ENCODE measurements around the gene MAP4K1.
A peak's percentile ranks its signal among the peaks of the same experiment; 100 is the strongest.
"Not testable (repeated sequence)": the region's sequence is repeated elsewhere in the genome, so short reads cannot be mapped to it uniquely, and the experiment has no call there.

MAP4K1 gene

DNA sequence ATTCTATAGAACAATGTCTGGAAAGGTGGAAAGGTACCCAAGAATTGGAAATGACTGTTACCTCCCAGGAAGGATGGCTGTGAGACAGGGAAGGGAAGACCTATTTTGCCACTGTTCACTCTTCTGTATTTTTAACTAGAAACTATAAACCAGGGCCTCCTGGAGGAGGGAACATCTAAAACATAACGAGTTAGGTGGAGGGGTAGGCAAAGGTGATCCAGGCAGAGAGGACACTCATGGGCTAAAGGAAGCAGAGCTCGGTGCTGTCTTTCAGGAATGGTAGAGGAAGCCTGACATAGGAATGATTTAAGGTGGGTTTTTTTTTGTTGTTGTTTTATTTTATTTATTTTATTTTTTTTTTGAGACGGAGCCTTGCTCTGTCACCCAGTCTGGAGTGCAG lies 7.1 kb upstream of the MAP4K1 start:
- DNase-seq (ENCODE audit: low read depth in 3 of 3), result no peak

DNA sequence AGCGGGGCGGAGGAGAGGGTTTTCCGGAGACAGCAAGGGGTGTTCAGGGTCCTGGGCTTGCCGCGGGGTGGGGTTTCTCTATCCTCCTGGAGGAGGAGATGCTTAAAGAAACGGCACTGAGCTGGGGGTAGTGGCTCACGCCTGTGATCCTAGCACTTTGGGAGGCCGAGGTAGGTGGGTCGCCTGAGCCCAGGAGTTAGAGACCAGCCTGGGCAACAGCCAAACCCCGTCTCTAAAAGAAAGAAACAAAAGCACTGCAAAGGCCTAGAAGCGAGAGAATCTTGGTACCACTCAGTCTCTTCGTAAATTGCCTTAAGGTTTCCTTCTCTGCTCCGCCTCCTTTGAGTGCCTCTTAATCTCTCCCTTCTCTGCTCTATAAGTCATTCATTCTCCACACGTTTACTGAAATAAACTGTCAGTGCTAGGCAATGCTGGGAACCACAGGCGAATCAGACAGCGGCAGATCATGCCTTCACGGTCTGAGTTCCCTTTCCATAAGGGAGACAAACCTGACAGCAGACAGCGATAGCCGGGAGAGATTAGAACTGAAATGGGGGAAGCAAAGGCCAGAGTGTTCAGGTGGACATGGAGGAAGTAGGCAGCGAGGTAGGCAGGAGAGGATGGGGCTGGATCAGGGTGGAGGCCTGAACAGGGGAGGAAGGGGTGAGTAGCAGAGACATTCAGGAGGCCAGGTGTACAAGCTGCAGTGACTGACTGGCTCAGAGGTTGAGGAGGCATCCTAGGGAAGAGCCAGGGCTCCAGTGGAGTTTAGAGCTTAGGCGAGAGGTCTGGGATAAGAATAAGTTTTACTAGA lies 1.8 kb upstream of the MAP4K1 start:
- DNase-seq (ENCODE audit: low read depth in 3 of 3), result no peak

DNA sequence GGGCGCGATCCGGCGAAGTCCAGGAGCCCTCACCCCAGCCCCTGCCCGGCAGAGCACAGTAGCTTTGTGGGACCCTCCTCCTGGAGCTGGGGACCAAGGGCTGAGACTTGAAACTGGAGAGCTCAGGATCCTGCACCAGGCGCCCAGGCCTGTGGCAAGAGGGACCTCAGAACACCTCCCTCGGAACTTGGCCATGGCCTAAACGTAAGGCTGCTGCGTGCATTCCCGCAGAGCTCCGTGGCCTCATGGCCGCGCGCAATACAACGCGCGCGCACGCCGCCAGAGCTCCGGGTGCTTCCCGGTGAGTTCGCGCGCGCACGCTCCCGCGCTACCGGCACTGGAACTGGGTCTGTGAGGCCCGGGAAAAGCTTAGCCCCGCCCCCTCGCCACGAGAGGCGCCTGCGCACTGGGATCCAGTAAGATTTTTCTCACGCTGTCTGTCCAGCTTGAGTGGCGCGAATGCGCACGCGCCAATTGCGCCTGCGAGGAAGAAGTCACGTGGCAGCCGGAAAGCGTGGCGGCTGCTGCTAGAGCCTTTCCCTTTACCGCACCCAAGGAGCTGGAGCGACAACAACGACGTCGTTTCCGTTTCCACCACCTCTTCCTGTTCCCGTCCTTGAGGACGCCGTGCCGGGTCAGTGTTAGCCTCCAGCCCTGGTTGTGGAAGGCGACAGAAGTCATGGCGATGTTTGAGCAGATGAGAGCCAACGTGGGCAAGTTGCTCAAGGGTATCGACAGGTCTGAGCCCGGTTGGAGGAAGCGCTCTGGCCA lies 1.0 kb upstream of the MAP4K1 start, which contains the start of gene EIF3K:
TSS of gene EIF3K (plus strand) at position 599 of the 771 bp plus-strand sequence. CDS start at position 680, 81 bp downstream.
- DNase-seq (ENCODE audit: low read depth in 3 of 3), result peak; percentile 95 to 98 (median 96)

DNA sequence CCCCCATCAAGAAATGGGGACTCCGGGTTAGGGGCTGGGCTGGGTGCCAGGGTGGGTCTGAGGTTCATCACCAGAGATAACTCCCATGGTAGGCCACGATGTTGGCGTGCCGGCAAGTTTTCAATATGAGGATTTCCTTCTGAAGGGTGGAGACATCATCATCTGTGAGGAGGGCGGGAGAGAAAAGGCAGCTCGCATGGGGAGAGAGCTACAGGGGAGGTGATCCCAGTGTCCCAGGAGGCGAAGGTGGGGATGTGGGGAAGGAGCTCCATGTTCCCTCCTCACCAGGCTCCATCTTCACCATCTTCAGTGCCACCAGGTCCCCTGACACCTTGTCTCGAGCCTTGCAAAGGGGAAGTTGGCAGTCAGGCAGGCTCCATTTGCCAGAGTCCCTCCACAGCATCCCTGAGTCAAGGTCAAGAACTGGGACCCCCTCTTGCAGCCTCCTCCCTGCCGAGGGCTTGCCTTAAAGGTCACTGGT lies 430 bp downstream of the MAP4K1 start:
- peak in 1 of 3 experiments; percentile 16 for DNase-seq (ENCODE audit: low read depth in 3 of 3)

DNA sequence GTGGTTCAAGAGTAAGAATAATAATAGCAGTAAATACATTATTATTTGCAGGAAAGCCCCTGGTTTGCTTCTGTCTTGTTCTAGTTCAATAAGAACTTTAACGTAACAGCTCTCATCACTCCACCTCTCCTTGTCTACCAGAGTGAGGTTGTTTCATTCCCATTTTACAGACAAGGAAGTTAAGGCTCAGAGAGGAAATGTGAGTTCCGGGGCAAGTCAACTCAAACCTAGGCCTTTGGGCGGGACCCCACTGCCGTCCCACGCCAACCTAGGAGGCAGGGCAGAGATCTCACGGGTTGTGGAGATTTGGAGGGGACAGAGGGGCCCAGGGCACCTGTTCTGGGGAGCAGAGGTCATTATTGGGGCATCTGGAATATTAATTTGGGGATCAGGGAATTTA lies 1.5 kb downstream of the MAP4K1 start:
- no peak for DNase-seq (ENCODE audit: low read depth in 3 of 3)

DNA sequence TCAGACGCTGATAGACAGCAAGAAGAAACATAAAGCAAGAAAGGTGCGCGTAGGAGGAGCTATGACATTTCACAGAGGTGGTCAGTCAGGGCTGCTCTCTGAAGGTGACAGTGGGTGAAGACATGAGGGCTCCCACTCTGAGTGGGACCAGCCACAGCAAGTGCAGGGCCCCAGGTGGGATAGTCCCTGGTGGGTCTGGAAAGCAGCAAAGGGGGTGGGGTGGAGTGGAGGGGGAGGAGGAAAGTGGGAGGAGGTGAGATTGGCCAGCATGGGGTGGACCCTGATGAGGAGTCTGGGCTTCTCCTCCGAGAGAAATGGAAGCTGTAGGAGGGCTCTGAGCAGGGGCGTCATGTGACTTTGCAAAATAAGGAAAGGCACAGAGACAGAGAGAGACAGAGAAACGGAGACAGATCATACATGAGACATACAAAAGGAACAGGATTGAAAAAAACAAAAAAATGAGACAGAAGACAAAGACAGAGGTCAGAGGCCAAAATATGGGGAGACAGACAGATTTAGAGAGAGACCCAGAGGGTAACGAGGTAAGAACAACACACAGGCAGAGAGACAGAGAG lies 2.7 kb downstream of the MAP4K1 start:
- DNase-seq (ENCODE audit: low read depth in 3 of 3), result no peak

DNA sequence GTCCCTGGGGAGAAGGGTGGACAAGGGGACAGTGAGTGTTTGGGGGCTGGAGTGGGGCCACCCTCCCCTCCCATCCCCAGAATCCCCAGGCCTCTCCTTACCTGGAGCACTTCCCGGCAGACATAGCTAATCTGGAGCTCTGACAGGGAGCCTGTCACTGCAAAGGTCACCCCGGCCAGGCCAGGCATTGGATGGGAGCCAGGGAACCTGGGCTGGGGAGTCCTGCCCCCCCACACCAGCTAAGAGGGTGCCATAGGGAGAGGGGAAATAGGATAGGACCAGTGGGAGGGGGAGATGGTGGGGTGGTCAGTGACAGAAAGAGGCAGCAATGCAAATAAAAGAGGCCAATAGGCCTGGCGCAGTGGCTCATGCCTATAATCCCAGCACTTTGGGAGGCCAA lies 3.5 kb downstream of the MAP4K1 start:
- no peak for DNase-seq (ENCODE audit: low read depth in 3 of 3)

DNA sequence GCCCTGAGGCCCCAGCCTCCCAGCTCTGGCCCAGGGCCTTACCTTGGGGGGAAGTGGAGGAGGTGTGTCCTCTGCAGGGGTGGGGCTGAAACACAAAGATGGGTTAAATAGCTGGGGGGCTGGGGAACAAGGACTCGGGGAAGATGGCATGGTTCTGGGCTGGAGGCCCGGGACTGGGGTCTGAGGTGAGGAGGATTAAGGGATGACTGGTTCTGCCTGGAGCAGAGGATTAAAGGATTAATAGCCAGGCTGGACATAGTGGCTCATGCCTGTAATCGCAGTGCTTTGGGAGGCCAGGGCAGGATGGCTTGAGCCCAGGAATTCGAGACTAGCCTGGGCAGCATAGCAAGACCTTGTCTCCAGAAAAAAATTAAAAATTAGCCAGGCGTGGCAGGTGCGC lies 11.6 kb downstream of the MAP4K1 start:
- DNase-seq (ENCODE audit: low read depth in 3 of 3), result no peak

DNA sequence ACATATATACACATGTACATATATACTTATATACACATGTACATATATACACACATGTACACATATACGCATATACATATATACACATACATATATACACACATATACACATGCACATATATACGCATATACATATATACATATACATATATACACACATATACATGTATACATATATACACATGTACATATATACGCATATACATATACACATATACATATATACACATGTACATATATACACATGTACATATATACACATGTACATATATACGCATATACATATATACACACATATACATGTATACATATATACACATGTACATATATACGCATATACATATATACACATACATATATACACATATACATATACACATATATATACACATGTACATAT lies 14.9 kb downstream of the MAP4K1 start:
- DNase-seq (ENCODE audit: low read depth in 3 of 3), result not testable (repeated sequence)

DNA sequence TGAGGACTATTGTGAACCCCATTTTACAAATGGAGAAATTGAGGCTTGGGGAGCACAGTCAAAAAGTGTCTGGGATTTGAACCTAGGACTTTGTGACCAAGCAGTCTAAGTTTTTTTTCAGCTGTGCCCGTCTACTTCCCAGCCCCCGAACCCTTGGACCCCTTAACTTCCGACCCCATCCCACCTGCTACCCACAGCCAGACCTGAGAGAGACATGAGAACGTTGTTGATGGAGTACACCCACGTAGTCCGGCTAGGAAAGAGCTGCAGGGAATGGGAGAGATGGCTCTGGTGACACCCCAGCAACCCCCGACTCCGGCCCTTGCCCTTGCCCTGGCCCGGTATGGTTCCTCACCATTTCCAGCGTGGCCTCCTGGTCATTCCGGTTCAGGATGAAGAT lies 18.0 kb downstream of the MAP4K1 start:
- no peak for DNase-seq (ENCODE audit: low read depth in 3 of 3)

DNA sequence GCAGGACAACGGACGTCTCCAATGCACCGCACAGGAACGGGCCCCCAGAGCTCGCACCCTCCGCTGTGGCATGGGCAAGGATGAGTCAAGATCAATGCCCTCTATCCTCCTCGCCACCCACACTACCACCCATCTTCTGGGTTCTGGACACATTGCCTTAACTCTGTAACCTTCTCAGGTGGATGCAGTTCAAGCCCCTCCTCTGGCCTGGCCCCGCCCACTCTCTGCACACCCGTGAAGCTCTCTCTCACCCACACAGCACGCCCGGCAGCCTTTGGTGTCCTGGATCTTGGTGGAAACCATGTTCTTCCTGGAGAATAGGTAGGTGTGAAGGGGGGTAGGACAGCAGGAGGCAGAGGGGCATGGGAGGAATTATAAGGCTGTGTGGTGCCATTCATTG lies 20.7 kb downstream of the MAP4K1 start:
- DNase-seq (ENCODE audit: low read depth in 3 of 3), result no peak

DNA sequence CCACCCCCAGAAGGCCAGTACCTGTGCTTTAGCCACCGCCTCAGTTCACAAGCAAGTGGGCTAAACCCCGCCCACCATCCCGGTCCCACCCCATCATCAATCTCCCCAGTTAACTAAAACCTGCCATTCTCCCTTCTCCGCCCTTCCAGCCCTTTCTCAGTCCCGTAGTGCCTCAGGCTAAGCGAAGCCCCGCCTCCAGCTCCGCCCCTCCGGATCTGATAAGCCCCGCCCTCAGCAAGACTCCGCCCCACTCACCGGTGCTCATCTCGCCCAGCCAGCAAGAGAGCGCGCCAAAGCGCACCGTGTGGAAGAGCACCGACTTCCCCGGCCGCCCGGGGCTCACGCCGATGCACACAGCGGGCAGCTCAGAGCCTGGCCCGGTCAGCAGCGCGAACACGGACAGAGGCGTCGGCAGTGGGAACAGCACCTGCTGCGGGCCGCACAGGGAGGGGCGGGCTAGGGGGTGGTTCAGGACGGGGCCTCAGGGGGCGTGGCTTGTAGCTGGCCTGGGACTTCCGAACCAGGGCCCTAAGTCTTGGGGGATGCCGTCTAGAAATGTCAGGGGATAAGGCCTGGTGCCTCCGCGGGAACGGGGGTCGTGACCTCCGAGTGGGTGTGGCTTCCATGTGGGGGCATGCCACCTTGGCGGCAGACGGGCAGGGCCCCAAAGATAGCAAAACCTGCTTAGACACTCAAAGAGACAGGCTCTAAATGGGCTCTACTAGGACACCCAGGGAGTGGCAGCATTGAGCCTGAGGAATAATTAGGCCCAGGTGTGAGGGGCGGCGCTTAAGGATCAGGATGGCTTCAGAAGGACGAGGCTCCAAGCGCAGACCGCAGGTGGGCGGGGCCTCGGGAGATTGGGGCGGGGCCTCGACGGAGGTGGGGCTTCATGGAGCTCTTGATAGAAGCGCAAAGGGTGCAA lies 21.4 kb downstream of the MAP4K1 start:
- DNase-seq (ENCODE audit: low read depth in 3 of 3), result no peak

DNA sequence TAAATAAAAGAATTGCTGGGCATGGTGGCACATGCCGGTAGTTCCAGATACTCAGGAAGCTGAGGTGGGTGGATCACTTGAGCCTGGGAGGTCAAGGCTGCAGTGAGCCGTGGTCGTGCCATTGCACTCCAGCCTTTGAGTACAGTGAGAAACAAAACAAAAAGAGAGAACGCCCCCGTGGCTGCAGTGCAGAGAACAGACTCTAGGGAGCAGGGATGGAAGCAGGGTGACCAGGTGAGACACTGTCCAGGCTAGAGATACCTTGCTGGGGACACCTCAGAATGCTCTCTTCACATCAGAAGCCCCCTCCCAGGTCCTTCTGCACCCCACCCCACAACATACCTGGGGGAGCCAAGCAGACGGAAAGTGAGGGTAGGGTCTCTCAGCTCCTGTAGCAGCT lies 24.8 kb downstream of the MAP4K1 start:
- no peak for DNase-seq (ENCODE audit: low read depth in 3 of 3)

DNA sequence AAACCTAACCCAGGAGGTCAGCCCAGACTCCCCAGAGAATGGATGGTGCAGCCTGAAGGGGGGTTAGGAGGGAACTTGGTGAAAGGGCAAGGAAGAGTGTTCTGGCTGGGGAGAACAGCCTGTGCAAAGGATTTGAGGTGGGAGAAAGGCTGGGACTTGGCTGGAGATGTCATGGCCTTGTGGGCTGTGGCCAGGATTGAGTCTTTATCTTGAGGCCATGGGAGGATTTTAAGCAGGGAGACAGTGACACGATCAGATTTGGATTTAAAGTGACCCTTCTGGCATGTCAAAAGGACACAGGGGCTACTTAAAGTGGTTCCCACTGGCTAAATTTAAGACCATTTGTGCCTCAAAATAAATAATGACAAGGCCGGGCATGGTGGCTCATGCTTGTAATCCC lies 29.7 kb downstream of the MAP4K1 start:
- DNase-seq (ENCODE audit: low read depth in 3 of 3), result no peak

DNA sequence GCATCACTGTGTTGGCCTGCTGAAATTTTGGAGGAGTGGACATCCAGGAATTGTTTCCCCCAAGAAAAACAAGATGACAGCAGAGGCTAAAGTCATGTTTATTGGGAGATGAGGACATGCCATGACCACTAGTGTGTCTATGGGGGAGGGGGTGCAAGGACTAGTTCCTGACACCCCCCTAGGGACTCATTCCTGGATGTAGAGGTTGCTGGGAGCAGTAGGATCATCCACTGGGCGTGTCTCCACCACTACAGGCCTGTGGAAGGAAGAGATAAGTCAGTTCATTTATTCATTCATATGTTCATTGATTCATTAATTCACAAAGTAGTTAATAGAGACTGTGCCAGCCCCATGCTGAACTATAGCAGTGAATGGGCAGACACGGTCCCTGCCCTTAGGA lies 30.2 kb downstream of the MAP4K1 start:
- no peak for DNase-seq (ENCODE audit: low read depth in 3 of 3)

DNA sequence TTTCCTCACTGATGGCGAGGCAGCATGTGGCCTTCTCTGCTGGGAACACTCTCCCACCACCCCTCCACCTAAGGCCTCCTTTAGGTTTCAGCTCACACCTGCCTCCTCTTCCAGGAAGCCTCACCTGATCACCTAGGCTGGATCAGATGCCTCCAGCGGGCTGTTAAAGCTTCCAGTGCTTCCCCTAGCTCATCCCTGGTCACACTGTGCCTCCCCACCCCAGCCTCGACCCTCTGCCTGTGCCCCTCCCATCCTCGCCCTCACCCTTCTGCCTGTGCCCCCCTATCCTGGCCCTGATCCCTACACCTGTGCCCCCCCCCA lies 33.8 kb downstream of the MAP4K1 start:
- DNase-seq (ENCODE audit: low read depth in 3 of 3), result no peak

DNA sequence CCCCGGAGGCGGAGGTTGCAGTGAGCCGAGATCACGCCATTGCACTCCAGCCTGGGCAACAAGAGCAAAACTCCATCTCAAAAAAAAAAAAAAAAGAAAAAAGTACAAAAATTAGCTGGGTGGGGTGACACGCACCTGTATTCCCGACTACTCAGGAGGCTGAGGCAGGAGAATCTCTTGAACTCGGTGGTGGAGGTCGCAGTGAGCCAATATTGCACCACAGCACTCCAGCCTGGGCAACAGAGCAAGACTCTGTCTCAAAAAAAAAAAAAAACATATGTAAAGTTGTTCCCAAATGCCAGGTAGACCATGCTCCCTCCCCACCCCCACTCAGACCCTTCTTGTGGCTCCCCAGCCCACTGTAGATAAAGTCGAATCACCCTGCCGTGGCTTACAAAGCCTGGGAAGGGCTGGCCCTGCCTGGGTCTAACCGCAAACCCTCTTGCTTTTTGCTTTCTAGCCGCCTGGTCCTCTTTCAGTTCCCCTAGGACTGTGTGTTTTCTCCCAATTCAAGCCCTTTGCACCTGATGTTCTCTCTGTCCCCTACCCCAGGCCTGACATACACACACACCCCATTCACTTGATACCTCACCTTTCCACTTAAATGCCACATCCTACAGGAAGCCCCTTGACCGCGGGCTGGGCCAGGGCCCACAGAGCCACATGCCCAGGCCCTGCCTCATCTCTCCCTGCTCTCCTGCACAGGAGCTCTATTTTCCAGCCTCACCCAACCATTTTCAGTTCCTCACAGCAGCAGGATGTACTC lies 34.4 kb downstream of the MAP4K1 start:
- DNase-seq (ENCODE audit: low read depth in 3 of 3), result no peak

DNA sequence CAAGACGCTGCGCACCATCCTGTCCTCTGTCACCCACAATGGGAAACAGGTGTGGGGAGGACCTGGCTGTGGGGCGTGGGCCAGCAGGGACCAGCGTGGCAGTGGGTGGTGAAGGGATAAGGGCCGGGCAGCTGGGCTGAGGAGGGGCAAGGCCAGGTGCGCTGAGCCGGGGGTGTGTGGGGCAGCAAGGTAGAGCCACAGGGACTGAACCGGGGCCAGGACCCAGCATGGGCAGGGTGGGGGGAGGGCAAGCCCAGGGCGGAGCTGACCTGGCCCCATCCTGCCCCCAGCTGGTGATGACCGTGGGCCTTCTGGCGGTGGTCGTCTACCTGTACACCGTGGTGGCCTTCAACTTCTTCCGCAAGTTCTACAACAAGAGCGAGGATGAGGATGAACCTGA lies 37.7 kb downstream of the MAP4K1 start:
- no peak for DNase-seq (ENCODE audit: low read depth in 3 of 3)

DNA sequence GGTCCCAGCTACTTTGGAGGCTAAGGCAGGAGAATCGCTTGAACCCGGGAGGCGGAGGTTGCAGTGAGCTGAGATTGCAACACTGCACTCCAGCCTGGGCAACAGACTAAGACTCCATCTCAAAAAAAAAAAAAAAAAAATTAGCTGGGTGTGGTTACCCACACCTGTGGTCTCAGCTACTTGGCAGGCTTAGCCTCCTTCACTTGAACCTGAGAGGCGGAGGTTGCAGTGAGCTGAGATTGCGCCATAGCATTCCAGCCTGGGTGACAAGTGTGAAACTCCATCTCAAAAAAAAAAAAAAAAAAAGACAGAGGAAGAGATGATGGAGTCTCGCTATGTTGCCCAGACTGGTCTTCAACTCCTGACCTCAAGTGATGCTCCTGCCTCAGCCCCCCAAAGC lies 38.4 kb downstream of the MAP4K1 start:
- not testable (repeated sequence) for DNase-seq (ENCODE audit: low read depth in 3 of 3)

DNA sequence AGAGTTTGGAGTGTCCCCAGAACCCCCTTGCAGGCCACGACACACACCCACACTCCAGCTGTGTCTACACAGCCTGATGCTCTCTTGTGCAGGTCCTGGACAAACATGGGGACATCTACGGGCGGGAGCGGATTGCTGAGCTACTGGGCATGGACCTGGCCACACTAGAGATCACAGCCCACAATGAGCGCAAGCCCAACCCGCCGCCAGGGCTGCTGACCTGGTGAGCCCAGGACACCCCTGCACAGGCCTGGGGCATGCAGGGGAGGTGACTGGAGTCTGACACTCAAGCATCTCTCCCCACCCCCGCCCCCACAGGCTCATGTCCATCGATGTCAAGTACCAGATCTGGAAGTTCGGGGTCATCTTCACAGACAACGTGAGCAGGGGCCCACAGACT lies 39.9 kb downstream of the MAP4K1 start:
- DNase-seq (ENCODE audit: low read depth in 3 of 3), result no peak

DNA sequence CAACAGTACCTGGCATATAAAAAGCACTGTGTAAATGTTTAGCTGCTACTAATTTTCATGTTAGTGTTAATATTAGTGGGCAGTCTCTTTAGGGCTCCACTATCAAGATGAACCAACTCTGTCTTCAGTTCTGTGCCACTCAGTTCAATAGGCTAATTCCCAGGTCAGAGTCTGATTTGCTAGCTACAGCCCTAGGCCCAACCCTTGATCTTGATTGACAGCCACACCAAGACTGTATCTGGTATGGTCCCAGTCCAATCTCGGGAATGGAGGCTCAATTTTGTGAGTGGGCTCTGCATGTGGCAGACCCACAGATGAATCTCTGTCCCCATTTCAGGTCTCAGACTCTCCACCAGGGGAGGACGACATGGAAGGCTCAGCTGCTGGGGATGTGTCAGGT lies 46.1 kb downstream of the MAP4K1 start:
- DNase-seq (ENCODE audit: low read depth in 3 of 3), result no peak
